Spleen (tissue), 11 donors: ENCODE measurements around the gene PTBP2. TPM values are rescaled to one million over a fixed set of nuclear protein-coding genes. Genes with fewer than 3 reads are reported as not detected.
"Not testable (repeated sequence)": the region's sequence is repeated elsewhere in the genome, so short reads cannot be mapped to it uniquely, and the experiment has no call there.

Experiments used
- DNase-seq: peaks from one replicate; pipeline ENCODE4 v3.0.0-alpha.2; 2020
- H3K27ac ChIP-seq, 8 donors: fragments of 200-600 bp; sonication (generic) in 7 of 8; 1 replicate in 4 of 8; 2 replicates in 4 of 8; pipeline versions ENCODE4 v1.5.0 to v1.8.0; 2016 to 2021; ENCODE audit warnings: inconsistent platforms in 4 of 8, mild to moderate bottlenecking in 4 of 8, moderate library complexity in 1 of 8
- H3K27me3 ChIP-seq, 7 donors: fragments of 200-600 bp; sonication (generic) in 6 of 7; replicated peaks in 1 of 7; 1 replicate in 4 of 7; 2 replicates in 3 of 7; pipeline versions ENCODE4 v1.5.0 to v1.8.0; 2016 to 2021; ENCODE audit warnings: inconsistent platforms in 3 of 7, mild to moderate bottlenecking in 1 of 7
- H3K36me3 ChIP-seq, 6 donors: fragments of 200-600 bp; sonication (generic) in 5 of 6; 1 replicate in 4 of 6; 2 replicates in 2 of 6; pipeline versions ENCODE4 v1.5.0 to v1.8.0; 2016 to 2021; ENCODE audit warnings: inconsistent platforms in 2 of 6
- H3K4me1 ChIP-seq, 6 donors: fragments of 200-600 bp; sonication (generic) in 5 of 6; 1 replicate in 3 of 6; 2 replicates in 3 of 6; pipeline versions ENCODE4 v1.5.0 to v1.8.0; 2016 to 2021; ENCODE audit warnings: inconsistent platforms in 3 of 6
- H3K4me3 ChIP-seq, 8 donors: fragments of 200-600 bp; sonication (generic) in 7 of 8; 1 replicate in 4 of 8; 2 replicates in 4 of 8; pipeline versions ENCODE4 v1.5.0 to v1.8.0; 2016 to 2021; ENCODE audit warnings: inconsistent platforms in 4 of 8, mild to moderate bottlenecking in 4 of 8, moderate library complexity in 2 of 8
- H3K9me3 ChIP-seq, 8 donors: fragments of 200-600 bp; sonication (generic) in 7 of 8; 1 replicate in 4 of 8; 2 replicates in 4 of 8; pipeline versions ENCODE4 v1.5.0 to v1.8.0; 2016 to 2021; ENCODE audit warnings: inconsistent platforms in 4 of 8
- POLR2A ChIP-seq, 3 donors: fragments of 450-650 bp; IDR thresholded peaks; one replicate each; pipeline ENCODE4 v1.5.1; 2017; ENCODE audit warnings: antibody characterized with exemption in 3 of 3, mild to moderate bottlenecking in 1 of 3
- POLR2AphosphoS5 ChIP-seq, 3 donors: sonication (generic); formaldehyde crosslinking; IDR thresholded peaks; one replicate each; pipeline ENCODE4 v1.5.1; 2017; ENCODE audit warnings: antibody characterized with exemption in 3 of 3
- WGBS, 5 donors: extraction: QIAGEN DNeasy Blood & Tissue Kit in 3 of 5; methylation state at CpG; one replicate each; pipeline versions ENCODE4 v1.1.5 to v1.1.7; 2013 to 2018; 5-methylcytosine and 5-hydroxymethylcytosine counted together
- intact Hi-C: fragments of 100-400 bp; cut with DNase I; formaldehyde crosslinking; loops from one replicate; pipeline ENCODE4 v1.15.0; 2023; ENCODE audit warnings: low total_unique reads
- polyA plus RNA-seq, 3 donors: library from polyadenylated mRNA; stranded (reverse); fragments of 200-250 nt; gene quantifications; one replicate each; pipeline ENCODE4 v1.2.1, GENCODE V29; 2013
- total RNA-seq, 7 donors: library from RNA; depleted of rRNA in 3 of 7; stranded (reverse); fragments of >200 nt in 3 of 7; fragmentation: NEBNext Ultra II Directional in 4 of 7; extraction: Animal tissue kit (Norgen Biotek cat#: 25700) in 4 of 7; gene quantifications; one replicate each; pipeline versions ENCODE4 v1.1.0 to v1.2.1, GENCODE V29; 2016 to 2021
- TF ChIP-seq, protein P1 (sequence below), 11 experiments: fragments of 200-600 bp in 7 of 11; fragments of 450-650 bp in 4 of 11; sonication (generic) in 4 of 11; IDR thresholded peaks in 8 of 11; conservative IDR thresholded peaks in 3 of 11; 1 replicate in 7 of 11; 2 replicates in 4 of 11; pipeline versions ENCODE4 v1.4.0 to v1.8.0; 2016 to 2021; ENCODE audit warnings: antibody characterized with exemption in 11 of 11, inconsistent platforms in 4 of 11, mild to moderate bottlenecking in 1 of 11
- donor health status: healthy with polysubstance abuse.
- donor health status: DM: no; HTN: no; CAD: no; lungs with moderate emphysema.
- donor health status: DM: no; HTN: no; CAD: no.
- donor health status: Bipolar disorder and iron deficiency.
- donor health status: healthy.
- donor health status: DM: no; HTN: no; CAD: no.
- donor health status: DM: yes; HTN: yes; CAD: no.

PTBP2 gene
- total and polyA plus RNA-seq, 10 donors: 15.4 to 89.9 (median 25.9) TPM

DNA sequence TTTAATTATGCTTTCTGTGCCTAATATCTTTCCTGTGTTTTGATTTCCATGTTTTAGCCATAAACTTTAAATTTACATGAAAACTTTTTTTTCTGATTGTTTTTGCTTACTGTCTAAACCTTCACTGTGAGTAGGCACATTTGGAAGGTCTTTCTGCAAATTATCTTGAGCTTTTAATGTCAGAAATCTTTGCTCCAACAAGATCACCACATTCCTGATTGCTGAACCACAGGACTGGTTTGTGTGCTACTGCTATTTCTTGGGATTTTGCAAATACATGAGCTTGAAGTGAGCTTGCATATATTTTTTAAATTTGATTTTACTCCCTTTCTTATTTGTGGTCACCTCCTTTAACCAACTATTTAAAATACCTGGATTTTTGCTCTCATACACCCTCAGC, 61.3 kb downstream of the PTBP2 start:
- TF ChIP-seq POLR2AphosphoS5 (IDR thresholded peaks at IDR 0.05): no peak
- TF ChIP-seq, protein P1, sequence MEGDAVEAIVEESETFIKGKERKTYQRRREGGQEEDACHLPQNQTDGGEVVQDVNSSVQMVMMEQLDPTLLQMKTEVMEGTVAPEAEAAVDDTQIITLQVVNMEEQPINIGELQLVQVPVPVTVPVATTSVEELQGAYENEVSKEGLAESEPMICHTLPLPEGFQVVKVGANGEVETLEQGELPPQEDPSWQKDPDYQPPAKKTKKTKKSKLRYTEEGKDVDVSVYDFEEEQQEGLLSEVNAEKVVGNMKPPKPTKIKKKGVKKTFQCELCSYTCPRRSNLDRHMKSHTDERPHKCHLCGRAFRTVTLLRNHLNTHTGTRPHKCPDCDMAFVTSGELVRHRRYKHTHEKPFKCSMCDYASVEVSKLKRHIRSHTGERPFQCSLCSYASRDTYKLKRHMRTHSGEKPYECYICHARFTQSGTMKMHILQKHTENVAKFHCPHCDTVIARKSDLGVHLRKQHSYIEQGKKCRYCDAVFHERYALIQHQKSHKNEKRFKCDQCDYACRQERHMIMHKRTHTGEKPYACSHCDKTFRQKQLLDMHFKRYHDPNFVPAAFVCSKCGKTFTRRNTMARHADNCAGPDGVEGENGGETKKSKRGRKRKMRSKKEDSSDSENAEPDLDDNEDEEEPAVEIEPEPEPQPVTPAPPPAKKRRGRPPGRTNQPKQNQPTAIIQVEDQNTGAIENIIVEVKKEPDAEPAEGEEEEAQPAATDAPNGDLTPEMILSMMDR (IDR thresholded peaks at IDR 0.05 in 8 of 11, conservative IDR thresholded peaks at IDR 0.05 in 3 of 11): no peak
- Histone ChIP-seq H3K27ac (no peak overlapping the region), H3K4me1 (no peaks in the 10 kb centered on the region), H3K9me3 (no peaks in the 10 kb centered on the region), H3K27me3 (no peaks in the 10 kb centered on the region), H3K4me3 (no peak overlapping the region), H3K36me3 (peaks cover 0 to 100% (median 48%) of the 10 kb centered on the region in 6 donors)
- no peak for DNase-seq
- intact Hi-C loops: no loop called here

DNA sequence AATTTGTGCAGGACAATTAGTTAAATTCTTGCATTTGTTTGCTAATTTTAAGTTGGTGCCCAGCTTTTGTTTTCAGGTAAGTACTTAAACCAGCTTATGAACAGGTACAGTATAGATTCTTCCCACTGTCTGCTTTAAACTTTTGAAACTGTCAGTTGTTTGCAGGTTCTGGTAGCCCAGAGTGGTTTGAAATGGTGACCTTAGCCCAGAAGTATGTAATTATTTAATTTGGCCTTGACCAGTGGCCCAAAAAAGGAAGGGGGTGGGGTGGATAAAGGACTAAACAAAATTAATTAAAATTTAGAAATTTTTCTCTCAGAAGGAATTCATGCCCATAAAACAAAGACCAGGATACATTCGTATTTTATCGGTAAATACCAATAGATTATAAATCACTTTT, 69.0 kb downstream of the PTBP2 start:
- 95 to 99% (median 97%) methylated on average over 2 of the region's 2 CpGs for WGBS, 5 donors
- Histone ChIP-seq H3K27me3 (no peaks in the 10 kb centered on the region), H3K9me3 (no peaks in the 10 kb centered on the region), H3K4me1 (no peaks in the 10 kb centered on the region), H3K36me3 (peaks cover 0 to 96% (median 23%) of the 10 kb centered on the region in 6 donors), H3K27ac (no peak overlapping the region), H3K4me3 (no peak overlapping the region)
- intact Hi-C loops: no loop called here
- TF ChIP-seq, protein P1 (IDR thresholded peaks at IDR 0.05 in 8 of 11, conservative IDR thresholded peaks at IDR 0.05 in 3 of 11): no peak
- TF ChIP-seq POLR2AphosphoS5 (IDR thresholded peaks at IDR 0.05) (no peak), POLR2A (IDR thresholded peaks at IDR 0.05) (no peak)
- no peak for DNase-seq

GRCh38 chr1:96792220-96792619, 70.6 kb downstream of the PTBP2 start:
- 97 to 99% (median 98%) methylated on average over 4 of the region's 4 CpGs for WGBS, 5 donors

DNA sequence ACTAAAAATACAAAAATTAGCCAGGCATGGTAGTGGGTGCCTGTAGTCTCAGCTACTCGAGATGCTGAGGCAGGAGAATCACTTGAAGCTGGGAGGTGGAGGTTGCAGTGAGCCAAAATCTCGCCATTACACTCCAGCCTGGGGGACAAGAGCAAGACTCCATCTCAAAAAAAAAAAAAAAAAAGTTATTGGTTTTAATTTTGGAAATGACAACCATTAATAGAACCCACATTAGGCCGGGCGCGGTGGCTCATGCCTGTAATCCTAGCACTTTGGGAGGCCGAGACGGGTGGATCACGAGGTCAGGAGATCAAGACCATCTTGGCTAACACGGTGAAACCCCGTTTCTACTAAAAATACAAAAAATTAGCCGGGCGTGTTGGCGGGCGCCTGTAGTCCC, 80.1 kb downstream of the PTBP2 start:
- intact Hi-C loops, H3K4me3 ChIP-seq, H3K27me3 ChIP-seq, H3K27ac ChIP-seq, DNase-seq, H3K9me3 ChIP-seq: not testable (repeated sequence)
- Histone ChIP-seq H3K4me1 (peaks cover 0 to 11% (median 2%) of the 10 kb centered on the region in 6 donors), H3K36me3 (peaks cover 0 to 37% (median 7%) of the 10 kb centered on the region in 6 donors)
- WGBS, 5 donors: 95 to 100% (median 98%) methylated on average over 8 to 14 of the region's 14 CpGs

More at GRCh38 chr1:96792220-96792619, 70.6 kb downstream of the PTBP2 start:
- no peaks in the 10 kb centered on the region for H3K4me1 ChIP-seq
- no peak overlapping the region for H3K4me3 ChIP-seq
- peaks cover 0 to 86% (median 11%) of the 10 kb centered on the region in 6 donors for H3K36me3 ChIP-seq
- no peak for TF ChIP-seq POLR2A (IDR thresholded peaks at IDR 0.05)
- TF ChIP-seq POLR2AphosphoS5 (IDR thresholded peaks at IDR 0.05): no peak
- TF ChIP-seq, protein P1 (IDR thresholded peaks at IDR 0.05 in 8 of 11, conservative IDR thresholded peaks at IDR 0.05 in 3 of 11): no peak
- no peaks in the 10 kb centered on the region for H3K9me3 ChIP-seq
- no peak overlapping the region for H3K27ac ChIP-seq
- DNase-seq: no peak
- intact Hi-C loops: no loop called here
- H3K27me3 ChIP-seq: no peaks in the 10 kb centered on the region

- intact Hi-C loops: no loop called here
- DNase-seq: no peak
- H3K36me3 ChIP-seq: peaks cover 0 to 54% (median 12%) of the 10 kb centered on the region in 6 donors
- H3K4me1 ChIP-seq: peaks cover 0 to 11% (median 2%) of the 10 kb centered on the region in 6 donors
- H3K27ac ChIP-seq: no peak overlapping the region
- no peaks in the 10 kb centered on the region for H3K27me3 ChIP-seq
- WGBS, 5 donors: 61 to 83% (median 72%) methylated on average over 5 of the region's 5 CpGs
- no peaks in the 10 kb centered on the region for H3K9me3 ChIP-seq
- TF ChIP-seq POLR2A (IDR thresholded peaks at IDR 0.05) (no peak), POLR2AphosphoS5 (IDR thresholded peaks at IDR 0.05) (no peak)
- TF ChIP-seq, protein P1 (IDR thresholded peaks at IDR 0.05 in 8 of 11, conservative IDR thresholded peaks at IDR 0.05 in 3 of 11): no peak
- H3K4me3 ChIP-seq: no peak overlapping the region
These were observed 83.1 kb downstream of the PTBP2 start for GRCh38 chr1:96804648-96805047.
